Activated CD8-positive, alpha-beta T cell treated with anti-CD3 and anti-CD28 coated beads for 36 hours (primary cell): Measurements from ENCODE around the gene NBEA. TPM values are rescaled to one million over a fixed set of nuclear protein-coding genes. Genes with fewer than 3 reads are reported as not detected.

Experiments used
- ATAC-seq: fragments of 200-7000 bp; cut with Tn5 transposase; one replicate; pipeline ENCODE4 v1.10.0; 2021; ENCODE audit warnings: mild to moderate bottlenecking, moderate library complexity
- CTCF ChIA-PET: fragments of 350-600 bp; sonication (Branson Sonifier 250); formaldehyde crosslinking; loops from one replicate; lab custom pipeline; 2021; ENCODE audit warnings: antibody characterized with exemption; lab: Charles Lee
- POLR2A ChIA-PET: fragments of 350-600 bp; sonication (Branson Sonifier 250); formaldehyde crosslinking; loops from one replicate; lab custom pipeline; 2021; ENCODE audit warnings: antibody characterized with exemption; lab: Charles Lee
- DNase-seq: peaks from one replicate; pipeline ENCODE4 v3.0.0-alpha.2; 2020
- H3K27ac Mint-ChIP-seq: one replicate; pipeline ENCODE4 v1.8.0; 2021; ENCODE audit warnings: mild to moderate bottlenecking, mixed read lengths
- H3K27me3 Mint-ChIP-seq: one replicate; pipeline ENCODE4 v1.8.0; 2021; ENCODE audit warnings: mixed read lengths
- H3K36me3 Mint-ChIP-seq: one replicate; pipeline ENCODE4 v1.8.0; 2021; ENCODE audit warnings: low read depth, mixed read lengths
- H3K4me1 Mint-ChIP-seq: one replicate; pipeline ENCODE4 v1.8.0; 2021; ENCODE audit warnings: low read depth, mixed read lengths
- H3K4me3 Mint-ChIP-seq: one replicate; pipeline ENCODE4 v1.8.0; 2021; ENCODE audit warnings: mild to moderate bottlenecking, moderate library complexity, mixed read lengths
- H3K9me3 Mint-ChIP-seq: one replicate; pipeline ENCODE4 v1.8.0; 2021; ENCODE audit warnings: mixed read lengths
- CTCF ChIP-seq: fragments of 200-600 bp; IDR thresholded peaks from one replicate; pipeline ENCODE4 v1.8.0; 2022; ENCODE audit warnings: antibody characterized with exemption, mild to moderate bottlenecking
- intact Hi-C: fragments of 100-400 bp; cut with micrococcal nuclease; formaldehyde crosslinking; loops from one replicate; pipeline ENCODE4 v1.10.0; 2022
- total RNA-seq, 2 experiments: library from RNA; stranded (reverse); gene quantifications; one replicate each; pipeline ENCODE4 v1.2.3, GENCODE V29; 2021

NBEA gene
- total RNA-seq, 2 experiments from 2014 or later: 0.38 to 0.60 TPM

- TF ChIP-seq CTCF: no peak
- CTCF ChIA-PET: no interaction called here
Observed at GRCh38 chr13:35025314-35025713, 83.2 kb downstream of the NBEA start.

GRCh38 chr13:35028338-35028867 lies 86.3 kb downstream of the NBEA start:
- TF ChIP-seq CTCF: no peak
- no peaks in the 10 kb centered on the region for H3K27me3 Mint-ChIP-seq
- H3K36me3 Mint-ChIP-seq: peaks cover 14% of the 10 kb centered on the region
- peaks cover 37% of the 10 kb centered on the region for H3K9me3 Mint-ChIP-seq
- CTCF ChIA-PET: no interaction called here
- H3K4me1 Mint-ChIP-seq: no peaks in the 10 kb centered on the region
- no peak overlapping the region for H3K27ac Mint-ChIP-seq
- DNase-seq: no peak
- no peak overlapping the region for H3K4me3 Mint-ChIP-seq
- no peak for ATAC-seq
- intact Hi-C loops: no loop called here
- POLR2A ChIA-PET: no interaction called here

More at GRCh38 chr13:35025314-35025713, 83.2 kb downstream of the NBEA start:
- POLR2A ChIA-PET: no interaction called here
- Mint-ChIP-seq H3K4me1 (no peaks in the 10 kb centered on the region), H3K36me3 (peaks cover 7% of the 10 kb centered on the region), H3K9me3 (peaks cover 19% of the 10 kb centered on the region), H3K27me3 (no peaks in the 10 kb centered on the region), H3K4me3 (no peak overlapping the region), H3K27ac (no peak overlapping the region)
- DNase-seq (no peak), ATAC-seq (no peak)
- intact Hi-C loops: no loop called here

GRCh38 chr13:35039012-35039411 lies 96.9 kb downstream of the NBEA start:
- no peak overlapping the region for H3K4me3 Mint-ChIP-seq
- H3K27me3 Mint-ChIP-seq: no peaks in the 10 kb centered on the region
- H3K9me3 Mint-ChIP-seq: peaks cover 18% of the 10 kb centered on the region
- ChIA-PET POLR2A (no interaction called here), CTCF (no interaction called here)
- H3K36me3 Mint-ChIP-seq: peaks cover 4% of the 10 kb centered on the region
- no peaks in the 10 kb centered on the region for H3K4me1 Mint-ChIP-seq
- DNase-seq: no peak
- H3K27ac Mint-ChIP-seq: no peak overlapping the region
- no peak for ATAC-seq
- intact Hi-C loops: no loop called here
- no peak for TF ChIP-seq CTCF

- Mint-ChIP-seq H3K27me3 (no peaks in the 10 kb centered on the region), H3K9me3 (no peaks in the 10 kb centered on the region), H3K27ac (no peak overlapping the region), H3K4me1 (no peaks in the 10 kb centered on the region), H3K36me3 (peaks cover 3% of the 10 kb centered on the region), H3K4me3 (no peak overlapping the region)
- intact Hi-C loops: no loop called here
- CTCF ChIA-PET: no interaction called here
- POLR2A ChIA-PET: no interaction called here
- DNase-seq (no peak), ATAC-seq (no peak)
- TF ChIP-seq CTCF: no peak
Observed at GRCh38 chr13:35046587-35046986, 104.5 kb downstream of the NBEA start.

- H3K4me3 Mint-ChIP-seq: no peak overlapping the region
- TF ChIP-seq CTCF: no peak
- no peak for DNase-seq
- ChIA-PET CTCF (no interaction called here), POLR2A (no interaction called here)
- H3K4me1 Mint-ChIP-seq: no peaks in the 10 kb centered on the region
- H3K27ac Mint-ChIP-seq: no peak overlapping the region
- H3K36me3 Mint-ChIP-seq: no peaks in the 10 kb centered on the region
- ATAC-seq: no peak
- no peaks in the 10 kb centered on the region for H3K9me3 Mint-ChIP-seq
- intact Hi-C loops: no loop called here
- no peaks in the 10 kb centered on the region for H3K27me3 Mint-ChIP-seq
Observed at GRCh38 chr13:35055705-35056104, 113.6 kb downstream of the NBEA start.
